H1 (cell line): ENCODE measurements around the gene MIR17HG. TPM values are rescaled to one million over a fixed set of nuclear protein-coding genes. Genes with fewer than 3 reads are reported as not detected.

Experiments
- CTCF ChIA-PET: fragments of 300-600 bp; sonication (Branson Sonifier 250); formaldehyde crosslinking; loops from one replicate; lab custom pipeline; 2021; ENCODE audit not compliant: partially characterized antibody; lab: Charles Lee
- POLR2A ChIA-PET: fragments of 300-600 bp; sonication (Branson Sonifier 250); formaldehyde crosslinking; loops from one replicate; lab custom pipeline; 2021; ENCODE audit warnings: inconsistent platforms; ENCODE audit not compliant: partially characterized antibody; lab: Charles Lee
- DNase-seq, 2 experiments: peaks; one replicate each; pipeline versions ENCODE4 v3.0.0 to v3.0.0-alpha.2; 2010 to 2022; ENCODE audit warnings: low spot score in 2 of 2, low read depth in 1 of 2, mixed read lengths in 1 of 2
- FAIRE-seq: peaks from 2 replicates; lab custom pipeline; 2011; peaks lifted over from hg19 to GRCh38; lab: Jason Lieb, UNC
- H2AFZ ChIP-seq: 2 replicates; pipeline ENCODE4 v1.8.1; 2012; ENCODE audit warnings: low read length, inconsistent platforms
- H2AK5ac ChIP-seq: 2 replicates; pipeline ENCODE4 v1.6.1; 2013; ENCODE audit warnings: low read depth, low read length
- H2BK120ac ChIP-seq: replicated peaks from 2 replicates; pipeline ENCODE3; 2013; ENCODE audit warnings: low read depth, low read length, inconsistent platforms
- H2BK12ac ChIP-seq: 2 replicates; pipeline ENCODE4 v1.6.1; 2013; ENCODE audit warnings: low read depth, low read length
- H2BK15ac ChIP-seq: 2 replicates; pipeline ENCODE4 v1.6.1; 2013; ENCODE audit warnings: low read length
- H2BK20ac ChIP-seq: 2 replicates; pipeline ENCODE4 v1.6.1; 2013; ENCODE audit warnings: low read length
- H2BK5ac ChIP-seq: 2 replicates; pipeline ENCODE4 v1.6.1; 2013; ENCODE audit warnings: low read depth, low read length
- H3K14ac ChIP-seq: 2 replicates; pipeline ENCODE4 v1.6.1; 2013; ENCODE audit warnings: inconsistent platforms; ENCODE audit not compliant: insufficient read length
- H3K18ac ChIP-seq: 2 replicates; pipeline ENCODE4 v1.6.1; 2013; ENCODE audit warnings: low read length; ENCODE audit errors: extremely low read depth
- H3K23ac ChIP-seq: 2 replicates; pipeline ENCODE4 v1.6.1; 2013; ENCODE audit warnings: inconsistent platforms; ENCODE audit not compliant: insufficient read length
- H3K23me2 ChIP-seq: 2 replicates; pipeline ENCODE4 v1.6.1; 2013; ENCODE audit warnings: low read depth, low read length
- H3K27ac ChIP-seq: 2 replicates; pipeline ENCODE4 v1.6.1; 2011; ENCODE audit warnings: low read depth, low read length, inconsistent platforms
- H3K27me3 ChIP-seq, 4 experiments: replicated peaks in 1 of 4; 1 replicate in 1 of 4; 2 replicates in 3 of 4; pipeline versions ENCODE4 v1.6.1 to v1.8.1; 2011 to 2013; ENCODE audit warnings: low read length in 3 of 4, mild to moderate bottlenecking in 3 of 4, inconsistent platforms in 2 of 4, mixed read lengths in 2 of 4, moderate library complexity in 1 of 4; ENCODE audit not compliant: control insufficient read depth in 3 of 4, insufficient read depth in 3 of 4; ENCODE audit errors: extremely low read depth in 1 of 4
- H3K36me3 ChIP-seq, 4 experiments: 2 replicates each; pipeline versions ENCODE4 v1.6.1 to v1.8.1; 2011 to 2013; ENCODE audit warnings: mild to moderate bottlenecking in 4 of 4, low read length in 3 of 4, moderate library complexity in 2 of 4, control low read depth in 1 of 4, inconsistent platforms in 1 of 4; ENCODE audit not compliant: insufficient read depth in 4 of 4, control insufficient read depth in 2 of 4
- H3K4ac ChIP-seq: replicated peaks from 2 replicates; pipeline ENCODE3; 2013; ENCODE audit warnings: low read length, low read depth, mixed read lengths, inconsistent platforms; ENCODE audit not compliant: insufficient read length
- H3K4me1 ChIP-seq, 4 experiments: replicated peaks in 1 of 4; 1 replicate in 1 of 4; 2 replicates in 3 of 4; pipeline versions ENCODE4 v1.6.1 to v1.8.1; 2011 to 2013; ENCODE audit warnings: low read length in 3 of 4, inconsistent platforms in 2 of 4, mixed read lengths in 1 of 4; ENCODE audit not compliant: insufficient read depth in 4 of 4, control insufficient read depth in 3 of 4
- H3K4me2 ChIP-seq, 2 experiments: 2 replicates each; pipeline versions ENCODE4 v1.6.1 to v1.8.1; 2011 to 2013; ENCODE audit warnings: low read depth in 2 of 2, low read length in 2 of 2, control low read depth in 1 of 2, inconsistent platforms in 1 of 2, mild to moderate bottlenecking in 1 of 2; ENCODE audit not compliant: insufficient read depth in 1 of 2
- H3K4me3 ChIP-seq, 4 experiments: fragments of 200-600, 300-600 bp in 1 of 4; sonication (generic), shearing (Covaris generic), sonication (Bioruptor Twin) in 1 of 4; 2 replicates each; pipeline versions ENCODE4 v1.5.1 to v1.8.1; 2011 to 2016; ENCODE audit warnings: low read length in 4 of 4, low read depth in 3 of 4, control low read depth in 2 of 4, inconsistent platforms in 2 of 4, mild to moderate bottlenecking in 2 of 4, mixed read lengths in 1 of 4, moderate library complexity in 1 of 4; ENCODE audit not compliant: insufficient read depth in 2 of 4; ENCODE audit errors: extremely low read depth in 1 of 4
- H3K56ac ChIP-seq: replicated peaks from 2 replicates; pipeline ENCODE3; 2013; ENCODE audit warnings: low read depth, mild to moderate bottlenecking, mixed read lengths, low read length, inconsistent platforms; ENCODE audit not compliant: insufficient read length
- H3K79me1 ChIP-seq: 2 replicates; pipeline ENCODE4 v1.6.1; 2013; ENCODE audit warnings: low read depth, low read length, control low read depth
- H3K79me2 ChIP-seq, 2 experiments: 2 replicates each; pipeline versions ENCODE4 v1.6.1 to v1.8.1; 2012 to 2013; ENCODE audit warnings: low read length in 2 of 2, mild to moderate bottlenecking in 2 of 2, inconsistent platforms in 1 of 2; ENCODE audit not compliant: insufficient read depth in 2 of 2, control insufficient read depth in 1 of 2
- H3K9ac ChIP-seq, 4 experiments: replicated peaks in 1 of 4; 1 replicate in 1 of 4; 2 replicates in 3 of 4; pipeline versions ENCODE4 v1.6.1 to v1.8.1; 2011 to 2013; ENCODE audit warnings: low read depth in 3 of 4, low read length in 3 of 4, control low read depth in 2 of 4, mild to moderate bottlenecking in 2 of 4, moderate library complexity in 2 of 4, inconsistent platforms in 1 of 4; ENCODE audit errors: extremely low read depth in 1 of 4
- H3K9me3 ChIP-seq, 2 experiments: 2 replicates each; pipeline versions ENCODE4 v1.6.1 to v1.8.1; 2012 to 2013; ENCODE audit warnings: mild to moderate bottlenecking in 2 of 2, moderate library complexity in 2 of 2, control low read depth in 1 of 2, inconsistent platforms in 1 of 2, low read depth in 1 of 2, low read length in 1 of 2, mixed read lengths in 1 of 2; ENCODE audit not compliant: insufficient read depth in 2 of 2
- H4K20me1 ChIP-seq, 2 experiments: replicated peaks in 1 of 2; 2 replicates each; pipeline versions ENCODE3 to v1.8.1; 2011 to 2013; ENCODE audit warnings: inconsistent platforms in 2 of 2, low read length in 2 of 2, mild to moderate bottlenecking in 1 of 2; ENCODE audit not compliant: insufficient read depth in 2 of 2, control insufficient read depth in 1 of 2
- H4K5ac ChIP-seq: 2 replicates; pipeline ENCODE4 v1.6.1; 2013; ENCODE audit warnings: low read length, low read depth, mixed read lengths, inconsistent platforms; ENCODE audit not compliant: insufficient read length
- H4K8ac ChIP-seq: 2 replicates; pipeline ENCODE4 v1.8.0; 2013; ENCODE audit warnings: mild to moderate bottlenecking, moderate library complexity, low read length, inconsistent platforms; ENCODE audit not compliant: insufficient read depth; ENCODE audit errors: extremely low read depth
- H4K91ac ChIP-seq: replicated peaks from 2 replicates; pipeline ENCODE3; 2013; ENCODE audit warnings: low read length, mixed read lengths, inconsistent platforms; ENCODE audit not compliant: insufficient read length
- ASH2L ChIP-seq: fragments of 200-600, 300-600 bp; sonication (generic); IDR thresholded peaks from one replicate; pipeline ENCODE4 v1.7.1; 2017; ENCODE audit warnings: low read length
- BACH1 ChIP-seq: IDR thresholded peaks from 2 replicates; pipeline ENCODE4 v1.6.1; 2012; ENCODE audit warnings: low read length, improper control_type of control experiment
- CBX5 ChIP-seq: fragments of 300-800, 300-1000 bp; sonication (generic); IDR thresholded peaks from 2 replicates; pipeline ENCODE4 v1.7.1; 2016; ENCODE audit warnings: antibody characterized with exemption, low read length, low read depth
- JUN ChIP-seq: IDR thresholded peaks from 2 replicates; pipeline ENCODE4 v1.6.1; 2011; ENCODE audit warnings: low read depth, mild to moderate bottlenecking, improper control_type of control experiment, low read length
- POLR2A ChIP-seq, 2 experiments: IDR thresholded peaks; 1 replicate in 1 of 2; 2 replicates in 1 of 2; pipeline ENCODE4 v1.6.1; 2011; ENCODE audit warnings: low read depth in 2 of 2, low read length in 2 of 2, mild to moderate bottlenecking in 2 of 2; ENCODE audit errors: control extremely low read depth in 1 of 2
- RBBP5 ChIP-seq: IDR thresholded peaks from 2 replicates; pipeline ENCODE4 v1.7.1; 2012; ENCODE audit warnings: low read depth, mild to moderate bottlenecking, inconsistent platforms, low read length, moderate library complexity, borderline replicate concordance
- RFX5 ChIP-seq: IDR thresholded peaks from 2 replicates; pipeline ENCODE4 v1.6.1; 2011; ENCODE audit warnings: low read depth, low read length, improper control_type of control experiment, borderline replicate concordance
- RXRA ChIP-seq: IDR thresholded peaks from 2 replicates; pipeline ENCODE4 v1.6.1; 2011; ENCODE audit warnings: low read depth, mild to moderate bottlenecking, low read length, moderate library complexity; ENCODE audit not compliant: insufficient read depth
- SAP30 ChIP-seq: fragments of 300-600 bp; sonication (generic); IDR thresholded peaks from 2 replicates; pipeline ENCODE4 v1.7.1; 2012; ENCODE audit warnings: low read length, moderate library complexity, mild to moderate bottlenecking, inconsistent platforms; ENCODE audit not compliant: insufficient read depth, insufficient replicate concordance
- SP1 ChIP-seq: IDR thresholded peaks from 2 replicates; pipeline ENCODE4 v1.6.1; 2011; ENCODE audit warnings: low read depth, low read length
- SRF ChIP-seq: IDR thresholded peaks from 2 replicates; pipeline ENCODE4 v1.6.1; 2011; ENCODE audit warnings: mild to moderate bottlenecking, low read depth, low read length, moderate library complexity
- ZNF274 ChIP-seq: IDR thresholded peaks from 2 replicates; pipeline ENCODE4 v1.7.0; 2012; ENCODE audit warnings: low read length, borderline replicate concordance; ENCODE audit errors: extremely low read depth
- WGBS, 2 experiments: shearing (Covaris generic) in 1 of 2; methylation state at CpG; one replicate each; pipeline versions ENCODE4 v1.1.6 to v1.1.7; 2013 to 2015; ENCODE audit warnings: low lambda C conversion rate in 2 of 2, mixed read lengths in 2 of 2, inconsistent platforms in 1 of 2, low coverage in 1 of 2, missing lambda C conversion rate in 1 of 2; ENCODE audit not compliant: insufficient replicate concordance in 2 of 2, insufficient coverage in 1 of 2, insufficient read length in 1 of 2; ENCODE audit errors: extremely low coverage in 1 of 2, missing lambda C conversion rate in 1 of 2; 5-methylcytosine and 5-hydroxymethylcytosine counted together
- polyA plus RNA-seq, 7 experiments: library from polyadenylated mRNA; depleted of rRNA in 3 of 7; stranded (reverse) in 5 of 7; unstranded in 2 of 7; fragments of >200 nt in 5 of 7; fragments of 200-250 nt in 2 of 7; gene quantifications; 1 replicate in 5 of 7; 2 replicates in 1 of 7; 4 replicates in 1 of 7; pipeline versions ENCODE4 v1.2.1 to v1.2.3, GENCODE V29; 2011 to 2013; ENCODE audit warnings: missing spikeins in 2 of 7, mixed read lengths in 2 of 7
- total RNA-seq: library from RNA; stranded (reverse); fragmentation: NEBNext Ultra II Directional; extraction: Animal tissue kit (Norgen Biotek cat#: 25700); gene quantifications from 2 replicates; pipeline ENCODE4 v1.2.1, GENCODE V29; 2021

Gene MIR17HG
- total and polyA plus RNA-seq, 2 of the 8 experiments (the other 6 are each of a cell fraction or from before 2014, with no cell fraction given) = 11.5 to 36.9 TPM

- Histone ChIP-seq H3K9me3 (no peaks in the 10 kb centered on the region), H3K79me2 (peaks cover 13 to 51% of the 10 kb centered on the region in 2 experiments), H4K91ac (peak overlapping the region; percentile 85), H3K36me3 (peaks cover 15 to 43% (median 34%) of the 10 kb centered on the region in 4 experiments), H3K18ac (no peak overlapping the region; the same call in 1 of the 2 replicates), H3K27me3 (no peaks in the 10 kb centered on the region), H3K27ac (peak overlapping the region; percentile 96), H3K4me3 (peak overlapping the region; percentile 68 to 97 (median 78)), H3K23me2 (peaks cover 2% of the 10 kb centered on the region; the same call in 1 of the 2 replicates), H2AK5ac (no peak overlapping the region), H3K23ac (no peak overlapping the region), H2BK15ac (no peak overlapping the region), H2BK20ac (no peak overlapping the region), H2AFZ (no peak overlapping the region), H3K4me2 (peak overlapping the region in 1 of 2 experiments; percentile 42; a peak in 2 of 4 replicates), H3K56ac (peak overlapping the region; percentile 46), H2BK12ac (no peak overlapping the region), H4K8ac (peak overlapping the region; percentile 99), H3K14ac (no peak overlapping the region), H3K4me1 (peaks cover 0 to 9% (median 6%) of the 10 kb centered on the region in 4 experiments; a peak in 5 of 7 replicates), H2BK5ac (no peak overlapping the region), H3K79me1 (peaks cover 4% of the 10 kb centered on the region; the same call in 1 of the 2 replicates), H2BK120ac (no peak overlapping the region), H3K9ac (peak overlapping the region; percentile 77 to 100 (median 88)), H3K4ac (peak overlapping the region; percentile 53), H4K20me1 (peaks cover 14 to 17% of the 10 kb centered on the region in 2 experiments), H4K5ac (peak overlapping the region; percentile 43)
- ChIA-PET POLR2A (interaction anchor here (1.1 to 3.6 kb wide), 5 partner anchors 10 to 33 kb away, joined by 3 to 59 read pairs (median 7); no protein-coding TSS in a partner anchor), CTCF (no interaction called here)
- WGBS, 2 experiments = 2% methylated on average over 25 of the region's 141 CpGs; no CpG with 5 or more reads in 1 of the 2 experiments
- DNase-seq = no peak
- FAIRE-seq = no peak
- no peak for TF ChIP-seq SRF
- no peak for TF ChIP-seq JUN
- peak; percentile 67 for TF ChIP-seq BACH1
- no peak for TF ChIP-seq RXRA
- TF ChIP-seq CBX5 = no peak
- TF ChIP-seq SAP30 = no peak
- no peak for TF ChIP-seq ASH2L
- no peak; the same call in 1 of the 2 replicates for TF ChIP-seq RBBP5
- TF ChIP-seq POLR2A (IDR thresholded peaks at IDR 0.05; ENCODE audit: control extremely low read depth in 1 of 2, low read depth in 2 of 2, low read length in 2 of 2) = peak; percentile 48 to 87
- TF ChIP-seq ZNF274 = no peak
- no peak for TF ChIP-seq RFX5
- TF ChIP-seq SP1 = no peak
Observed at GRCh38 chr13:91347996-91348905, 764 bp downstream of the MIR17HG start.
